ENCODE results near the gene SPTBN1.
"Not testable (repeated sequence)": the region's sequence is repeated elsewhere in the genome, so short reads cannot be mapped to it uniquely, and the experiment has no call there.

The SPTBN1 gene

DNA sequence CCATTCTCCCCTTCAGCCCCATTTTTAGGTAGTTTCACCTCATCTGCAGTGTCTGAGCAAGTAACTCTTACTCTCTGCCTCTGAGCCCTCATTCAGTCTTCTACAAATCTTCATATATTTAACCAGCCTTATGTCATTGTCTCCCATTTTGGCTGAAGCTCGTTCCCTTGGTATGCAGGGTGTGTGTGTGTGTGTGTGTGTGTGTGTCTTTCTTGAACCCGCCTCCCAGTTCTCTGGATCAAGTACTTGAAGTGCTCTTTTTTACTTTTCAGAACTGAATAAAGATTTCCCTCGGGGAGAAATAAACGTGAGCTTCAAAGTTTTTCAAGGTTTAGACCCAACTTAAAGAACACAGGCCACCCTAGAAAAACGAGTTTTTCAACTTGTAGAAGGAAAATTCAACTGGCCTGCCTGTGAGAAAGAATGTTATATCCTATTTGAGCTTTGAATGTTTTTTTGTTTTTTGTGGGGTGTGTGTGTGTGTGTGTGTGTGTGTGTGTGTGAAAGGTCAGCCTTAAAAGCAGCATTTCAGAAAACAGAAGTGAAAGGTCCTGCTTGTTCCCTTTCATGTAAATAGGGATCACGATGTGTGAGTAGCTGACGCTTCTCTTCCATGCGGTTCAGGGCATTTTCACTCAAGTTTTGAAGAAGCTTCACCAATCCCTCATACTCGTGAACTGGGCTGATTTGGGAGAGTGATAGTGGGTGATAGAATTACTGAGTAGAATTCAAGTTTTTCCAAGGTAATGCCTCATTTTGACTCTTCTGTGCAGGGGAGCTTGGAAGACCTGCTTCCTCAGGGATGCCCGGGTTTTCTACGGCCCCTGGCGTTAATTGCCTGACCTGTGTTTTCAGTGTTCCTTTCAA lies 216.7 kb downstream of the SPTBN1 start:
- no peak for DNase-seq (ENCODE audit: low read depth)

GRCh38 chr2:54673501-54673998 lies 217.4 kb downstream of the SPTBN1 start:
- DNase-seq (ENCODE audit: low read depth), result no peak

- DNase-seq (ENCODE audit: low read depth), result no peak
These were observed 219.2 kb downstream of the SPTBN1 start for GRCh38 chr2:54675281-54675680.

- DNase-seq (ENCODE audit: low read depth), result no peak
These were observed 219.6 kb downstream of the SPTBN1 start for GRCh38 chr2:54675738-54676137.

DNA sequence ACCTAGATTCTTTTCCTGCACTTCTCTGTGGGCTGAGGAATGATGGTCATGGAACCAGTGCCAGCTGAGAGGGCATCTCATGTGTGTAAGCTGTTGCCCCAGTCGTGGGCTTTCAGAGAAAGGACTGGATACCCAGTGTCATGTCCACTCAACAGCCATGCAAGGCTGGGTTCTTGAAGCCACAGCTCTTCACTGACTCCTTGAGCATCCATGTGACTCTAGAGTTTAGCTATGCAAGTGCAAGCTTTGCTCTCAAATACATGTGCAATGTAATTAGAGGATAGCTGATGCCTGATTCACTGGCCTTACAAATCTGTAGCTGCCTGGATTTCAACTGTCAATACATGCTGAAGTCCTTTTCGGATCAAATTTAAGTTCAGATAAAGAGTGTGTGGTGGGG lies 220.5 kb downstream of the SPTBN1 start:
- DNase-seq (ENCODE audit: low read depth), result no peak

- DNase-seq (ENCODE audit: low read depth), result no peak
These were observed 221.5 kb downstream of the SPTBN1 start for GRCh38 chr2:54677476-54678265.

DNA sequence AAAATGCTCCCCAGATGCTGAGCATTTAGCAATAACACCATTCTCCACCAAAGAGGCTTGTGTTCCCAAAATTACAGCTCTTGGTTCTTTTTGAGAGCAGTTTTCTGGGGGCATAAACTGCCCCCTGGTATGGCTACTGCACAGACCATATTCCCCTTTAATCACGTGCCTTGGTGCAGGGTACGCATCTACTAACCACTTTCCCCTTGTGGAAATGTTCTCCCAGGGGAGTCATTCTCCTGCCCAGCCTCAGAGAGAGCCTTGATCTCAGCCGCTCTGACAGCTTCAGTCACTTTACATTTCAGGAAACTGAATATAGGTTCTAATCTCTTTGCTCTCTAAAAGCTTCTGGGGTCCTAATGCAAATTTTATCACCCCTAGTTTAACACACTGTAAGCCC lies 222.6 kb downstream of the SPTBN1 start:
- DNase-seq (ENCODE audit: low read depth), result no peak

DNA sequence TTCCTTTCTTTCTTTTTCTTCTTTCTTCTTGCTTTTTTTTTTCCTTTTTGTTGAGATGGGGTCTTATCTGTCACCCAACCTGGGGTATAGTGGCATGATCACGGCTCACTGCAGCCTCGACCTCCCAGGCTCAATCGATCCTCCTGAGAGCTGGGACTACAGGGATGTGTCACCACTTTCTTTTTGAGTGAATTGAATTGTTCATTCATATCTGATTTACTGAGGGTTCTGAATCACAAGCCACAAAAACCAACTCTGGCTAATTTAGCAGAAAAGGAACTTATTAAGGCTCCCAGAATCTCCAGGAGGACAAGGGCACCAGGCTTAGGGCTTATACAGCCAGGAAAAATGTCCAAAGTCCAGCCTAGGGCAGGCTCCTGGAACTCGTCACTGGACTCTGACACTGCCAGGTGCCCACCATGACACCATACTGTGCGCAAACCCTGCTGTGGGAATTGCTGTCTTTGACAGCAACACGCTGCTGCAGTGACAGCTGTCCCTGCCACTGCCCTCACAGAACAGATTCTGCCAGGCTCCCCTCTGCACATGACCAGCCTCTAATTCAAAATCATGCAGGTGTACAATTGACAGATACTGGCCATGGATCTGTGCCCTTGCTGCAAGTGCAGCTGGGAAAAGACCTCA lies 224.4 kb downstream of the SPTBN1 start:
- no peak for DNase-seq (ENCODE audit: low read depth)

DNA sequence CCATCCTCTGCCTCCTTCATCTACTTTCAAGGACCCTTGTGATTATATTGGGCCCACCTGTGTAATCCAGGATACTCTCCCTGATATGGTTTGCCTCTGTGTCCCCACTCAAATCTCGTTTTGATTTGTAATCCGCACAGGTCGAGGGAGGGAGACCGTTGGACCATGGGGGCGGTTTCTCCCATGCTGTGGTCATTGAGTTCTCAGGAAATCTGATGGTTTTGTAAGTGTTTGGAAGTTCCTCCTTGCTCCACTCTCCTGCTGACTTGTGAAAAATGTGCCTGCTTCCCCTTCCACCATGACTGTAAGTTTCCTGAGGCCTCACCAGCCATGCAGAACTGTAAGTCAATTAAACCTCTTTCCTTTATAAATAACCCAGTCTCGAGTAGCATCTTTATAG lies 225.3 kb downstream of the SPTBN1 start:
- no peak for DNase-seq (ENCODE audit: low read depth)

DNA sequence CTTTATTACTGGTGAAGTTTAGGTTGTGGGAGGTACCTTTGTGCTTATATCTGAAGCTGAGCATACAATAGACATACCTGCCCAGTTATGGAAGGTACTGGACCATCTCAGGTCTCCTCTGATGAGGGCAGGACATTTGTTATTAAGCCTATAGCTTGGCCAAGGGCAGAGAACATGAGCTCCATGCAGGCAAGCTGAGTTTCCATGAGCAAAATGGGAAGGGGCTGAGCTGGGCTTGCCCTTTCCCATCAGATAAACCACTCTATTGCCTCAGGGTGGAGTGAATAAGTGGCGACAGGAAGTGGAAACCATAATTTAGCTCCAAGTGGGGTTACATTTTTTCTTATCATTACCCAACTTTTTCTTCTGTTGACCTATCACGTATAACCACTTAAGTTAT lies 227.5 kb downstream of the SPTBN1 start:
- no peak for DNase-seq (ENCODE audit: low read depth)

DNA sequence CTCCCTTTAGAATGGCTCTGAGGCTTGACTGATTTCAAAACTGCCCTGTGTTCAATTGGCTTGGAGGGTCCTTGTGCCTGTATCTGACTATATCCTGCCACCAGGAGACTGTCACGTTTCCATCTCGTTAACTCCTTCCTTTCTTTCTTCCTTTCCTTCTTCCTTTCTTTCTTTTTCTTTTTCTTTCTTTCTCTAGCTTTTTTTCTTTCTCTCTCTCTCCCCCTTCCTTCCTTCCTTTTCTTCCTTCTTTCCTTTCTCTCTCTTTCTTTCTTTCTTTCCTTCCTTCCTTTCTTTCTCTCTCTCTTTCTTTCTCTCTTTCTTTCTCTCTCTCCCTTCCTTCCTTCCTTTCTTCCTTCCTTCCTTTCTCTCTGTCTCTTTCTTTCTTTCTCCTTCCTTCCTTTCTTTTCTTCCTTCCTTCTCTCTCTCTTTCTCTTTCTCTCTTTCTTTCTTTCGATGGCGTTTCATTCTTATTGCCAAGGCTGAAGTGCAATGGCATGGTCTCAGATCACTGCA lies 229.2 kb downstream of the SPTBN1 start:
- DNase-seq (ENCODE audit: low read depth), result no peak

DNA sequence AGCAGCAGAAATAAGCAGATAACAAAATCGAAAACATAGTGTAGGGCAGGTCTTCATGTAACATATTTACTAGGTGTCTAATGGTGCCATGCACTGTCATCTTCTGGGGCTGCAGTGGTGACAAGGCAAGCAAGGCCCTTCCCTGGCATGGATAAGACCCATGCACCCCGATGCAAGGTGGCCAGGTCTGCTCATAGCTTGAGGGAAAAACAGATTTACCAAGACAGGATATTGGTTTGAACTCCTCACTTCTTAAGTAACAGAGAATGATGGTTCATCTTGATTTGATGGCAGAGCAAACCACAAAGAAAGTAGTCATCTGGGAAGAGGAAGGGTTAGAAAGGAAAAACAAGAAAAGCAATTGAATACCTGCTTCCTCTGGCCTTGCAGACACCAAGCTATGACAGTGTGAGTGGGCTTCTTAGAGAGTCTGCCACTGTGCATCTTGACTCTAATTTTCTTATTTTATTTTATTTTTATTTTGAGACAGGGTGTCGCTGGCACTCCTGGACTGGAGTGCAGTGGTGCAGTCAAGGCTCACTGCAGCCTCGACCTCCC lies 231.5 kb downstream of the SPTBN1 start:
- no peak for DNase-seq (ENCODE audit: low read depth)

DNA sequence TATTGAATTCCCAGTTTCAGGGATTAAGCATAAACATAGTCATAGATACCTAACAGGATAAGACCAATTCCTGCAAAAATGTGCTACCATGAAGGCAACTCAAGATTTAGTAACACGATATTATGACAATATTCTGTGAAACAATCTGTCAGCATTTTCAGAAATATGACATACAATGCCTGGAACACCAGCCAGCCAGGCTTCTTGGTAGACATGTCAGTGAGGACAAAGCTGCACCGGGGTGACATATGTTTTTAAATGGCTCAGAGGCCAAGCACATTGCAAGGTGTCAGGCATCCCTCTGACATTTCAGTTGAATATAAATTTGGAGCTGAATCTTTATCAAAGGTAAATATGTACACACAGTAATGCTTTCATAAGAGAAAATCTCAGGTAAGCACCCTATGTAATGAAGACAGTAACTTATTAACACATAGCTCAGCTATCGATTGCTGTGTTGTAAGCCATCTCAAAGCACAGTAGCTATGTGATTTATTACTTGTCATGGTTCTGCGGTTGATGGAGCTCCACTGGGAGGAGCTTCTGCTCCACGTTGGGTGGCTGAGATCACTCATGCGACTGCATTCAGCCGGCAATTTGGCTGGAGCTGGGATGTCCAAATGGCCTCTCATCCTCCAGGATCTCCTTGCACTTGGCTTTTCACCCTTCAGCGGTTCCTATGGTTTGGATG lies 235.5 kb downstream of the SPTBN1 start:
- DNase-seq (ENCODE audit: low read depth), result no peak

DNA sequence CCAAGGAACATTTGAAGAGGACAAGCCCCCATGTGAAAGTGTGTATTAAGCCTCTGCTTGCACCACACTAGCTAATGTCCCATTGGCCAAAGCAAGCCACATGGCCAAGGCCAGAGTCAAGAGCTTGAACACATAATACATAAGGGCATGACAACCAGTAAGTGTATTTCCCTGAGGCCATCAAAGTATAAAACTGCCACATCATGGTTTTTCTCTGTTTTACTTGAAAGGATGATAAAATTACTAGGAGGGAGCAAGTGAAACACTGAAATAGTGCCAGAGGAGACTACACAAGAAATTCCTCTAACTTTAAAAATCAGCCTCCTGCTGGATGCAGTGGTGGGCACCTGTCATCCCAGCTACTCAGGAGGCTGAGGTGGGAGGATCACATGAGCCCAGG lies 236.4 kb downstream of the SPTBN1 start:
- DNase-seq (ENCODE audit: low read depth), result no peak

GRCh38 chr2:54695378-54695777 lies 239.3 kb downstream of the SPTBN1 start:
- DNase-seq (ENCODE audit: low read depth), result no peak

DNA sequence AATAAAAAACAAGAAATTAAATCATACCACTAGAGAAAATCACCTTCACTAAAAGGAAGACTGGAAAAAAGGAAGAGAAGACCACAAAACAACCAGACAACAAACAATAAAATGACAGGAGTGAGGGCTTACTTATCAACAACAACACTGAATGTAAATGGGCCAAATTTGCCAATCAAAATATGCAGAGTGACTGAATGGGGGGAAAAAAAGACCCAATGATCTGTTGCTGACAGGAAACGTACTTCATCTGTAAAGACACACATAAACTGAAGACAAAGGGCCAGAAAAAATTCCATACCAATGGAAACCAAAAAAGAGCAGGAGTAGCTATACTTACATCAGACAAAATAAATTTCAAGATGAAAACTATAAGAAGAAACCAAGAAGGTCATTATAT lies 241.8 kb downstream of the SPTBN1 start:
- no peak for DNase-seq (ENCODE audit: low read depth)

DNA sequence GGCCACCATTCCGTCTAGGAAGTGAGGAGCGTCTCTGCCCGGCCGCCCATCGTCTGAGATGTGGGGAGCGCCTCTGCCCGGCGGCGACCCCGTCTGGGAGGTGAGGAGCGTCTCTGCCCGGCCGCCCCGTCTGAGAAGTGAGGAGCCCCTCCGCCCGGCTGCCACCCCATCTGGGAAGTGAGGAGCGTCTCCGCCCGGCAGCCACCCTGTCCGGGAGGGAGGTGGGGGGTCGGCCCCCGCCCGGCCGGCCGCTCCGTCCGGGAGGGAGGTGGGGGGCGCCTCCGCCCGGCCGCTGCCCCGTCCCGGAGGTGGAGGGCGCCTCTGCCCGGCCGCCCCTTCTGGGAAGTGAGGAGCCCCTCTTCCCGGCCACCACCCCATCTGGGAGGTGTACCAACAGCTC lies 242.8 kb downstream of the SPTBN1 start:
- not testable (repeated sequence) for DNase-seq (ENCODE audit: low read depth)

DNA sequence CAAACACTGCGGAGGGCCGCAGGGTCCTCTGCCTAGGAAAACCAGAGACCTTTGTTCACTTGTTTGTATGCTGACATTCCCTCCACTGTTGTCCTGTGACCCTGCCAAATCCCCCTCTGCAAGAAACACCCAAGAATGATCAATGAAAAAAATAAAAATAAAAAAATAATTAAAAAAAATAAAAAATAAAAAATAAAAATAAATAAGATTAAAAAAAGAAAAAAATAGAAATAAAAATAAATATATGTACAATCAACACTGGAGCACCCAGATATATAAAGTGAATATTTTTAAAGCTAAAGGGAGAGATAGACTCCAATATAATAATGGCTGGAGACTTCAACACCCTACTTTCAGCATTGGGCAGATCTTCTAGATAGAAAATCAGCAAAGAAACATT lies 243.5 kb downstream of the SPTBN1 start:
- no peak for DNase-seq (ENCODE audit: low read depth)

- DNase-seq (ENCODE audit: low read depth), result no peak
These were observed 244.9 kb downstream of the SPTBN1 start for GRCh38 chr2:54701029-54701428.

GRCh38 chr2:54704238-54704637 lies 248.1 kb downstream of the SPTBN1 start:
- DNase-seq (ENCODE audit: low read depth), result no peak
